Stomach (tissue), 9 donors: ENCODE measurements around the gene ALDH3B1. TPM values are rescaled to one million over a fixed set of nuclear protein-coding genes. Genes with fewer than 3 reads are reported as not detected.
"Not testable (repeated sequence)": the region's sequence is repeated elsewhere in the genome, so short reads cannot be mapped to it uniquely, and the experiment has no call there.

Source experiments
- DNase-seq, 2 donors: peaks; one replicate each; pipeline versions ENCODE4 v3.0.0 to v3.0.0-alpha.2; 2013 to 2019
- H3K27ac ChIP-seq, 5 donors: fragments of 200-600 bp in 4 of 5; sonication (generic) in 4 of 5; one replicate each; pipeline ENCODE4 v1.5.1; 2013 to 2019; ENCODE audit warnings: mild to moderate bottlenecking in 1 of 5, moderate library complexity in 1 of 5
- H3K27me3 ChIP-seq, 3 donors: fragments of 200-600 bp; sonication (generic); one replicate each; pipeline ENCODE4 v1.5.1; 2017 to 2019; ENCODE audit warnings: mixed run types in 1 of 3
- H3K36me3 ChIP-seq, 4 donors: fragments of 200-600 bp; sonication (generic); 1 replicate in 3 of 4; 2 replicates in 1 of 4; pipeline ENCODE4 v1.5.1; 2016 to 2019
- H3K4me1 ChIP-seq, 4 donors: fragments of 200-600 bp; sonication (generic); one replicate each; pipeline ENCODE4 v1.5.1; 2016 to 2019
- H3K4me3 ChIP-seq, 4 donors: fragments of 200-600 bp; sonication (generic) in 3 of 4; one replicate each; pipeline ENCODE4 v1.5.1; 2016 to 2019; ENCODE audit warnings: mild to moderate bottlenecking in 1 of 4
- H3K9me3 ChIP-seq, 4 donors: fragments of 200-600 bp; sonication (generic); one replicate each; pipeline ENCODE4 v1.5.1; 2016 to 2019
- EP300 ChIP-seq: sonication (generic); formaldehyde crosslinking; IDR thresholded peaks from one replicate; pipeline ENCODE4 v1.6.1; 2017; ENCODE audit warnings: antibody characterized with exemption
- POLR2A ChIP-seq, 4 donors: fragments of 450-650 bp; IDR thresholded peaks; one replicate each; pipeline ENCODE4 v1.6.1; 2016; ENCODE audit warnings: antibody characterized with exemption in 4 of 4, control low read depth in 2 of 4, mild to moderate bottlenecking in 1 of 4, moderate library complexity in 1 of 4
- POLR2AphosphoS5 ChIP-seq, 3 donors: sonication (generic); formaldehyde crosslinking; IDR thresholded peaks; one replicate each; pipeline ENCODE4 v1.6.1; 2016; ENCODE audit warnings: antibody characterized with exemption in 3 of 3
- WGBS, 5 donors: extraction: QIAGEN DNeasy Blood & Tissue Kit in 3 of 5; methylation state at CpG; one replicate each; pipeline versions ENCODE4 v1.1.5 to v1.1.7; 2013 to 2018; 5-methylcytosine and 5-hydroxymethylcytosine counted together
- intact Hi-C: fragments of 100-400 bp; cut with DNase I; formaldehyde crosslinking; loops from one replicate; pipeline ENCODE4 v1.15.1; 2023; ENCODE audit warnings: low total_unique reads
- polyA plus RNA-seq, 3 donors: library from polyadenylated mRNA; stranded (reverse); fragments of 200-250 nt; gene quantifications; one replicate each; pipeline ENCODE4 v1.2.3, GENCODE V29; 2013
- total RNA-seq, 5 donors: library from RNA; depleted of rRNA; stranded (reverse); fragments of >200 nt; gene quantifications; one replicate each; pipeline versions ENCODE4 v1.1.0 to v1.2.3, GENCODE V29; 2014 to 2016
- TF ChIP-seq, protein P1 (sequence below), 7 experiments: fragments of 450-650 bp in 4 of 7; fragments of 200-600 bp in 3 of 7; sonication (generic) in 3 of 7; IDR thresholded peaks; one replicate each; pipeline ENCODE4 v1.5.1; 2016 to 2019; ENCODE audit warnings: antibody characterized with exemption in 7 of 7, control low read depth in 2 of 7, mild to moderate bottlenecking in 1 of 7
- donor health status: healthy with polysubstance abuse.
- donor health status: Bipolar disorder and iron deficiency.
- donor health status: healthy.

Gene ALDH3B1
- total and polyA plus RNA-seq, 8 donors, result 2.9 to 55.0 (median 13.0) TPM

DNA sequence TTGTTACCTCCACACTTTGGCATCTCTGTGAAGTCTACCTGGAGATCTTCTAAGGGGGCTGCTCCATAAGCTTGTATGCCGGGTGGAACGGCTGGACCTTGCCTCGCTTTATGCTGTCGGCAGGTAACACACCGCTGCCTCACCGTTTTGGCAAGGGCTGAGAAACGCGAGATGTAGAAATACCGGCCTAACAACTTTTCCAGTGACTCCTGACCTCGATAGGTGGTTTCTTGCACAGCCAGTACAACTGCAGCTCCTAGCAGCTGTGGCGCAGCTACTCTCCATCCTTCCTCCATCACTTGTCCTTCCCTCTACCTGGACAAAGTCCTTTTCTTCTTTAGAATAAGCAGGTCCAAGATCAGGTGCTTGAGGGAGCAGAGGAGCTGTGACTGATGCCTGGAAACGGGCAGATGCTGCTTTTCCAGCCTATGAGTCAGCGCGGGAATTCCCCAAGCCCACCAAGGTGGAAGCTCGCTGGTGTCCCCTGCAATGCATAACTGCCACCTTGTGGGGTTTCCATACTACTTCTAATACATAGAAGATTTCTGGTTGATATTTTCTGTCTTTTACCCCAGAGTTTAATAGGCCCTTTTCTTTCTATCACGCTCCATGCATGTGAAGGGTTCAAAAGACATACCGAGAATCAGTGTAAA, 31.2 kb upstream of the ALDH3B1 start:
- TF ChIP-seq POLR2AphosphoS5 (IDR thresholded peaks at IDR 0.05), result peak in 2 of 3 donors; percentile 10 to 62
- peak; percentile 83 to 87 for DNase-seq
- H3K4me1 ChIP-seq, H3K9me3 ChIP-seq, intact Hi-C loops, H3K4me3 ChIP-seq, H3K27me3 ChIP-seq, H3K36me3 ChIP-seq: not testable (repeated sequence)
- 33 to 52% (median 36%) methylated on average over 17 of the region's 17 CpGs for WGBS, 5 donors
- peak overlapping the region in 3 of 5 donors; percentile 18 to 44 (median 22) for H3K27ac ChIP-seq

DNA sequence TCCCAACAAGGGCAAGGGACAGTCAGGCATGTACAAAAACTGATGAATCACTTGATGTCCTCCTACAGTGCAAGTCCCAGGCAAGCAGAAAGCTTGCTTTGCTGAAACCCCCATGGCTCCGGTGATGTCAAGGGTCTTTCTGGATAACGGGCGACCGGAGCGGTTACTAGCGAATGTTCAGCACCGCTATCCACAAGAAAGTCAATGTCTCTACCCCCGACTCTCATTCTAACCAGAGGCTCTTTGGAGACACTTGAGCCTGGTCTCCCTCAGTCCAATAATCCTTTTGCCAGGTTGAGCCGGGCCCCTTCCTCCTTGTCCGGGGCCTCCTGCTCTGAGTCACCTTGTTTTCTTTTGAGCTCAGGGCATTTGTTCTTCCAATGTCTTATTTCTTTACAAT, 28.9 kb upstream of the ALDH3B1 start:
- H3K4me3 ChIP-seq, H3K4me1 ChIP-seq, H3K27ac ChIP-seq, intact Hi-C loops, H3K9me3 ChIP-seq, DNase-seq, H3K36me3 ChIP-seq: not testable (repeated sequence)
- peaks cover 0 to 13% (median 0%) of the 10 kb centered on the region in 3 donors for H3K27me3 ChIP-seq
- WGBS, 5 donors, result 86 to 95% (median 94%) methylated on average over 10 of the region's 10 CpGs

DNA sequence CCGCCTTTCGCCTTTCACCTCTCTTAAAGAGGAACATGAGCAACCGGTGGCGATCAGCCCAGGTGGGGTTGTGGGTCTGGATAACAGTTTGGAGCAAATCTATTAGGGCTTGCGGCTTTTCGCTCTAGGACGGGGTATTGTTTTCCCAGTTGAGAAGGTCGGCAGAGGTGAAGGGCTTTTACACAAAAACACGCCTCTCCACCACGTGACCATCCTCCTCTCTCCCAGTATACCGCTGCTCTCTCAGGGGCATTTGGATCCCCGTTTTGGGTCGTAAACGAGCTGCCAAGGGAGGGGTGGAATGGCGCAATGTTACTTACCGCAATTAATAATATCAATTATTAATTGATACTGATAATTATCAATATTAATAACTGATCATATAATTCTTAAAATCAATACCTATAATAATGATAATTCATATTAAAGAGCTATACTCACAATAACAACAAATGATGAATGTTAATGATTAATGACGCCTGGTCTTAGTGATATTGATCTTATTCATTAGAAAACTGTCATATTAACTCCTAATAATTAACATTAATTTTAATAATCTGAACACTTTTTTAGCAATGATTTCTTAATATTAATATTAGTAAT, 27.8 kb upstream of the ALDH3B1 start:
- H3K9me3 ChIP-seq, H3K27ac ChIP-seq, H3K4me3 ChIP-seq, intact Hi-C loops, H3K4me1 ChIP-seq, DNase-seq, H3K36me3 ChIP-seq: not testable (repeated sequence)
- H3K27me3 ChIP-seq, result peaks cover 0 to 13% (median 0%) of the 10 kb centered on the region in 3 donors
- 45 to 63% (median 59%) methylated on average over 17 of the region's 17 CpGs for WGBS, 5 donors

DNA sequence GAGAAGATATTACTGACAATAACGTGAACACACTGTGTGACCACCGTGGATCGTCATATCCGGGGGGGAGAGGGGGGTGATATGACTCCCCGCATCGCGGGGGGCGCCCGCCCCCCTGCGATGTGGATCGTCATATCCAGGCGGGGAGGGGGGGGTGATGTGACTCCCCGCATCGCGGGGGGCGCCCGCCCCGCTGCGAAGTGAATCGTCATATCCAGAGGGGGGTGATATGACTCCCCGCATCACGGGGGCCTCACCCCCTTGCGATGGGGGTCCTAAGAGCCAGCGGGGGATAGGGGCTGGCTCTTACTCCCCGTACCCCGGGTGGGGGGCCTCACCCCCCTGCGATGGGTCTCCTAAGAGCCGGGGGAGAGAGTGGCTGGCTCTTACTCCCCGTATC, 26.2 kb upstream of the ALDH3B1 start:
- H3K9me3 ChIP-seq, result no peaks in the 10 kb centered on the region
- intact Hi-C loops, result no loop called here
- peaks cover 0 to 3% (median 2%) of the 10 kb centered on the region in 4 donors for H3K4me1 ChIP-seq
- WGBS, 5 donors, result 78 to 88% (median 83%) methylated on average over 23 to 29 of the region's 29 CpGs
- H3K27ac ChIP-seq, result no peak overlapping the region
- H3K36me3 ChIP-seq, result no peaks in the 10 kb centered on the region
- no peak for TF ChIP-seq POLR2A (IDR thresholded peaks at IDR 0.05)
- no peak for TF ChIP-seq EP300
- TF ChIP-seq POLR2AphosphoS5 (IDR thresholded peaks at IDR 0.05), result no peak
- TF ChIP-seq, protein P1, sequence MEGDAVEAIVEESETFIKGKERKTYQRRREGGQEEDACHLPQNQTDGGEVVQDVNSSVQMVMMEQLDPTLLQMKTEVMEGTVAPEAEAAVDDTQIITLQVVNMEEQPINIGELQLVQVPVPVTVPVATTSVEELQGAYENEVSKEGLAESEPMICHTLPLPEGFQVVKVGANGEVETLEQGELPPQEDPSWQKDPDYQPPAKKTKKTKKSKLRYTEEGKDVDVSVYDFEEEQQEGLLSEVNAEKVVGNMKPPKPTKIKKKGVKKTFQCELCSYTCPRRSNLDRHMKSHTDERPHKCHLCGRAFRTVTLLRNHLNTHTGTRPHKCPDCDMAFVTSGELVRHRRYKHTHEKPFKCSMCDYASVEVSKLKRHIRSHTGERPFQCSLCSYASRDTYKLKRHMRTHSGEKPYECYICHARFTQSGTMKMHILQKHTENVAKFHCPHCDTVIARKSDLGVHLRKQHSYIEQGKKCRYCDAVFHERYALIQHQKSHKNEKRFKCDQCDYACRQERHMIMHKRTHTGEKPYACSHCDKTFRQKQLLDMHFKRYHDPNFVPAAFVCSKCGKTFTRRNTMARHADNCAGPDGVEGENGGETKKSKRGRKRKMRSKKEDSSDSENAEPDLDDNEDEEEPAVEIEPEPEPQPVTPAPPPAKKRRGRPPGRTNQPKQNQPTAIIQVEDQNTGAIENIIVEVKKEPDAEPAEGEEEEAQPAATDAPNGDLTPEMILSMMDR (IDR thresholded peaks at IDR 0.05), result no peak
- no peak overlapping the region for H3K4me3 ChIP-seq
- DNase-seq, result no peak
- H3K27me3 ChIP-seq, result peaks cover 0 to 13% (median 0%) of the 10 kb centered on the region in 3 donors

DNA sequence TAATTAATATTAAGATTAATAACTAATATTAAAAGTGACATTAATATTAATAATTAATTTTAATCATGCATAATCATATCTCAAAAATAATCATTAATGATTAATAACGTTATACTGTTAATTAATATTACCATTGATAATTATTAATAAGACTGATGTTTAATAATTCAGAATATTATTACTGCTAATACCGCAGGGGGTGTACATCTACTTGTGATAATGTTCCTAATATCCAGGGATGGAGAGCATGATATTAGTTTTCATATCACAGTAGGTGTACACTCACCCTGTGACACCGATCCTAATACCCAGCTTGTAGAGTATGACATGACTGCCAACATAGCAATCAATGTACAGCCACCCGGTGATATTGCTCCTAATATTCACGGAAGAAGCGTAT, 24.8 kb upstream of the ALDH3B1 start:
- peaks cover 0 to 13% (median 0%) of the 10 kb centered on the region in 3 donors for H3K27me3 ChIP-seq
- H3K9me3 ChIP-seq, intact Hi-C loops, H3K36me3 ChIP-seq, DNase-seq, H3K27ac ChIP-seq, H3K4me1 ChIP-seq, H3K4me3 ChIP-seq: not testable (repeated sequence)
- 78 to 87% (median 85%) methylated on average over 6 of the region's 6 CpGs for WGBS, 5 donors

DNA sequence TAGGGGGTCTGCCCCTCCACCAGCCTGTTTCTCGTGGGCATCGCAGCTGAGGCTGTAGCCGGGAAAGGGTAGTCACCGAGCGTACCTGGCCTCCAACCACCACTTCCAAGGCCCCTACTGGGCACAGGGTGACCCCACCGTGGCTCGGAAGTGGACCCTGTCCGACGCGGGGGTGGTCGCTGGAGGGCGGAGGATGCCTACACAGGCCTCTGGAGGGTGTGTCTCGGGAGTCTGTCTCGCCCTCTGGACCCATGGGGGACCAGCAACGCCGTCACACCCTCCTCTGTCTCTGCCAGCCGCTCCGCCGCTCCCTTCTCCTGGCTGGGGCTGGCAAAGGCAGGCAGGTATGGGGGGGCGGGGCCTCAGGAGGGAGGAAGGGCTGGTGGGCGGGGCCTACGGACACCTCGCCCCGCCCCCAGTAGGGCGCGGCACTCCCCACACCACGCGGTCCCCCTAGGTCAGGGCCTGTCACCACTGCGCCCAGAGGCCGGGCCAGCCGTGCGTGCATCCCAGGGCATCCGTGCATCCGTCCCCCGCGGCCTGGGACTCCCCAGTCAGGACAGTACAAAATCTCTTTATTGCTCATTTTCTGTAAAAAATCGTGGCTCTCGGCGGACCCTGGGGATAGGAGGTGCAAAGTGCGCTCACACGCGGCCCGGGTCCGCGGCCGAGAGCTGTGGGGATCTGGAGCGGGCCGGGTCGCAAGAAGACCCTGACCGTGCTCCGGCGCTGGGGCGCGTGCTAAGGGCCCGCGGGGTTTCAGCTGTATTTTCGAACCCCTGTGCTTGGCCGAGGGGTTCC, 19.4 kb upstream of the ALDH3B1 start:
- 14 to 45% (median 18%) methylated on average over 8 to 50 of the region's 58 CpGs for WGBS, 5 donors
- peak in 1 of 2 donors; percentile 71 for DNase-seq
- peaks cover 0 to 25% (median 7%) of the 10 kb centered on the region in 3 donors for H3K27me3 ChIP-seq
- H3K27ac ChIP-seq, H3K36me3 ChIP-seq, intact Hi-C loops, H3K9me3 ChIP-seq: not testable (repeated sequence)
- H3K4me1 ChIP-seq, result peaks cover 6 to 15% (median 14%) of the 10 kb centered on the region in 4 donors
- H3K4me3 ChIP-seq, result peak overlapping the region in 3 of 4 donors; percentile 13 to 42 (median 20)

DNA sequence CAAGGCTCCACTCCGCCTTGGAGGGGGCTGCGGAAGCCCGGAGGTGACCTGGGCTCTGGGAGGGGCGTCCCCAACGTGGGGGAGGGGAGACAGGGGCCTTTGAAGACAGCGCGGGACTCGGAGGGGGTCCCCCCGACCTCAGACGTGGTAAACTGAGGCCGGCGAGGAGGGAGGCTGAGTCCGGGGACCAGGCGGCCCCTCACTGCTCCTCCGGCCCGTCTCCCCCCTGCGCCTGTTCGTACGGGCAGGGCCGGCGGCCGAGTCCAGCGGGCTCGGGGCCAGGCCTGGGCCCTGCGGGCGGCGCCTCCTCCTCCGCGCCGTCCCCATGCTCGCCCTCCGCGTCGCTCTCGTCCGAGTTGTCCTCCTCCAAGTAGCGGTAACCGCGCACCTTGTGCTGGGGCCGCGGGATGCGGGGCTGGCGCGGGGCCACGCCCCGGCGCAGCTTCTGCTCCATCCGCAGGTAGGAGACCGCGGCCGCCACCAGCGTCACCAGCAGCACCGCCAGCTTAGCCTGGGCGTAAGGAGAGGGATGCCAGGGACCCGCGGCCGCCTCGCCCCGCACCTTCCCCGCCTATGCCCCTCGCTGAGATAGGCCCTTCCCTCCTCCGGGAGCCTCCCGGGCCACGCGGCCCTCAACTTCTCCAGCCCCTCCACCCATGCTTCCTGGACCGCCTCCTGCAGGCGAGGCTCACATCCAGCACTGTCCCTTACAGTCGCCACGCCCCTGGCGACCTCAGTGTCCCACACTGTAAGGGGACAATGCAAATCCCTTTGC, 18.6 kb upstream of the ALDH3B1 start:
- intact Hi-C loops, H3K9me3 ChIP-seq, DNase-seq: not testable (repeated sequence)
- H3K4me1 ChIP-seq, result peaks cover 6 to 18% (median 15%) of the 10 kb centered on the region in 4 donors
- 15 to 29% (median 25%) methylated on average over 26 to 58 of the region's 70 CpGs for WGBS, 5 donors
- peak overlapping the region in 1 of 5 donors; percentile 18 for H3K27ac ChIP-seq
- H3K27me3 ChIP-seq, result peaks cover 0 to 25% (median 7%) of the 10 kb centered on the region in 3 donors
- peaks cover 0 to 11% (median 2%) of the 10 kb centered on the region in 4 donors for H3K36me3 ChIP-seq
- H3K4me3 ChIP-seq, result peak overlapping the region; percentile 13 to 42 (median 21)
